SW480 (cell line): ENCODE measurements around the gene SRRT.

Experiments
- DNase-seq: peaks from one replicate; pipeline ENCODE4 v3.0.0-alpha.2; 2016; ENCODE audit warnings: low spot score

Gene SRRT

DNA sequence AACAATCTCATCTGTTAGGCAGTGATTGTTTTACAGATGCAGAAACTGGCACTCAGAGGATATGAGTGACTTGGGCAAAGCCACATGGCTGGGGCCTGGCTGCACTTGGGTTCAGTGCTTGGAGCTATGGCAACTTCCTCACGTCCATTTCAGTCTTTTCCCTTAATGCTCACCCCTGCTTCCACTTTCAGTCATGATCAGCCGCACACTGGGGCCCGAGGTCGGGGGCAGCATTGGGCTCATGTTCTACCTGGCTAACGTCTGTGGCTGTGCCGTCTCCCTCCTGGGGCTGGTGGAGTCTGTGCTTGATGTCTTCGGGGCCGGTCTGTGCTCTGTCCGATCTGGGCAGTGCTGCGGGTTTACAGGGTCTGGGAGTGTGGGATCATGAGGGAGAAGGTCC is 19.4 kb upstream of the SRRT start:
- no peak for DNase-seq

GRCh38 chr7:100856871-100857282 is 18.0 kb upstream of the SRRT start:
- DNase-seq = no peak

GRCh38 chr7:100859856-100860255 is 15.0 kb upstream of the SRRT start:
- DNase-seq = no peak

DNA sequence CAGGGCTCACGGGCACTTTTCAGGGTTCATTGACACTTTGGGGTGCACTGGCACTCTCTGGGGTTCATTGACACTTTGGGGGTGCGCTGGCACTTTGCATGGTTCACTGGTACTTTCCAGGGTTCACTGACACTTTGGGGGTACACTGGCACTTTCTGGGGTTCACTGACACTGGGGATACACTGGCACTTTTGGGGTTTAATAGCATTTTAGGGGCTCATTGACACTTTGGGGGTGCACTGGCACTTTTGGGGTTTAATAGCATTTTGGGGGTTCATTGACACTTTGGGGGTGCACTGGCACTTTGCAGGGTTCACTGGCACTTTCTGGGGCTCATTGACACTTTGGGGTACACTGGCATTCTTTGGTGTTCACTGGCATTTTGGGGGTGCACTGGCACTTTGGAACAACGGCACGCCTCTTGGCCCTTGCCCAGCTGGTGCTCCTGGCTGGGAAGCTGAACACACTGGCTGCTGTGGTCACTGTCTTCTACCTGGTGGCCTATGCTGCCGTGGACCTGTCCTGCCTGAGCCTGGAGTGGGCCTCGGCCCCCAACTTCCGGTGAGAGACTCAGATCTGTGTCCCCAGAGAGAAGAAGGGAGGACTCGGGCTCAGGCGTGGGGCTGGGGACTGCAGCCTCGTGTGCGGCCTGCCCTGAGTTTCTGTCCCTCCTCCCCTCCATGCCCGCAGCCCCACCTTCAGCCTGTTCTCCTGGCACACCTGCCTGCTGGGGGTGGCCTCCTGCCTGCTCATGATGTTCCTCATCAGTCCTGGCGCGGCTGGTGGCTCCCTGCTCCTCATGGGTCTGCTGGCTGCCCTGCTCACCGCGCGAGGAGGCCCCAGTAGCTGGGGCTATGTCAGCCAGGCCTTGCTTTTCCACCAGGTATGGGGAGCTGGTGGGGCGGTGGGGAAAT is 13.9 kb upstream of the SRRT start:
- no peak for DNase-seq

- DNase-seq = no peak
Measured at GRCh38 chr7:100861616-100861985, 13.3 kb upstream of the SRRT start.

- peak; percentile 64 for DNase-seq
Measured at GRCh38 chr7:100863406-100863950, 11.4 kb upstream of the SRRT start.

DNA sequence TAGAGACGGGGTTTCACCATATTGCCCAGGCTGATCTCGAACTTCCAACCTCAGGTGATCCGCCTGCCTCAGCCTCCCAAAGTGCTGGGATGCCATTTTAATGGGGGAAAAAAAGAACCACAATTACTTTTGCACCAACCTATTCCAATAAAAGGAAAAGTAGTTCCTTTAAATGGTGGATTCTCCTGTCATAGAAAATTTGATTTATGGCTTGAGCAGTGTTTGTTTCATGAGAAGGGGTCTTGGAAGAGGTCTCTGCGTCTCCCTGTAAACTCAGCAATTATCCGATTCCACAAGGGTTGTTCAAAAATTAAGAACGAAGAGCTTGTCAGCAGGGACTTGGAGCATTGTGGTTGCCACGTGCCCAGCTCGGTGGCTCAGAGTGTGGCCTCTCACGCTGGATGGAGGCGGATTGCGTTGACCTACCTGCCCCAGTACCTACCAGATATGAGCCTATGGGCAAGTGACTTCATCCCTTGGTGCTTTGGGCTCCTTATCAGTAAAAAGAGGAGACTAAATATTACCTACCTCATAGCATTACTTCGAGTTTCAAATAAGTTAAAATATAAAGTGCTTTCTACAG is 10.5 kb upstream of the SRRT start:
- no peak for DNase-seq

DNA sequence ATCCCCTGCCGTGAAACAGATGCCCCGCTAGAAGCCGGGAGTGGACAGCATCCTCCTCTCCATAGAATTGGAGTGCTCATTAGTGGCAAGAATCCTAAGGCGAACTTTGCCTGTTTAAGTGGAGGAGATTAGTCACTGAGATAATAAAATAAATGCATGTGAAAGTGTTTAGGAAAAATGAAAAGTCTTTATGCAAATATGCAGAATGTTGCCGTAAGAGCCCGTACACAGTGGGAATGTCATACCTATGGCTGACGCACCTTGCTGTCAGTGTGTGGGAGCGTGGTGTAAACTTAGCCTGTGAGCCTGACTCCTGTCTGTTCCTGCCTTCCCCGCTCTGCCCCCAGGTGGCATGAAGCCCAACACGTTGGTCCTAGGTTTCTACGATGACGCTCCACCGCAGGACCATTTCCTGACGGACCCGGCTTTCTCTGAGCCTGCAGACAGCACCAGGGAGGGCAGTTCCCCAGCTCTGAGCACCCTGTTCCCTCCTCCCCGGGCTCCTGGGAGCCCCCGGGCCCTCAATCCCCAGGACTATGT is 9.5 kb upstream of the SRRT start:
- DNase-seq = peak; percentile 90

DNA sequence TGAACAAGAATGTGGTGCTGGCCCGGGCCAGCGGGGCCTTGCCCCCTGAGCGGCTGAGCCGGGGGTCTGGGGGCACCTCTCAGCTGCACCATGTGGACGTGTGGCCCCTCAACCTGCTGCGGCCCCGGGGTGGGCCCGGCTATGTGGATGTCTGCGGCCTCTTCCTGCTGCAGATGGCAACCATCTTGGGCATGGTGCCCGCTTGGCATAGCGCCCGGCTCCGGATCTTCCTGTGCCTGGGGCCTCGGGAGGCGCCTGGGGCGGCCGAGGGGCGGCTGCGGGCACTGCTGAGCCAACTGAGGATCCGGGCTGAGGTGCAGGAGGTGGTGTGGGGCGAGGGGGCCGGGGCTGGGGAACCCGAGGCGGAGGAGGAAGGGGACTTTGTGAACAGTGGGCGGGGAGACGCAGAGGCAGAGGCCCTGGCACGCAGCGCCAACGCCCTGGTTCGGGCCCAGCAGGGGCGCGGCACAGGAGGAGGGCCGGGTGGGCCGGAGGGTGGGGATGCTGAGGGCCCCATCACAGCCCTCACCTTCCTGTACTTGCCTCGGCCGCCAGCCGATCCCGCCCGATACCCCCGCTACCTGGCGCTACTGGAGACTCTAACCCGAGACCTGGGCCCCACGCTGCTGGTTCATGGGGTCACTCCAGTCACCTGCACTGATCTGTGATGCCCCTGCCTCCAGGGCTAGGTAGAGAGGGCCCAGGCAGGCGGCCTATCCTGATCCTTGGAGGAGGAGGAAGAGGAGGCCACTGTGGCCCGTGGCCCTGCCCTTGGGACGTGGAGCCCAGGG is 8.8 kb upstream of the SRRT start:
- DNase-seq = peak; percentile 77

DNA sequence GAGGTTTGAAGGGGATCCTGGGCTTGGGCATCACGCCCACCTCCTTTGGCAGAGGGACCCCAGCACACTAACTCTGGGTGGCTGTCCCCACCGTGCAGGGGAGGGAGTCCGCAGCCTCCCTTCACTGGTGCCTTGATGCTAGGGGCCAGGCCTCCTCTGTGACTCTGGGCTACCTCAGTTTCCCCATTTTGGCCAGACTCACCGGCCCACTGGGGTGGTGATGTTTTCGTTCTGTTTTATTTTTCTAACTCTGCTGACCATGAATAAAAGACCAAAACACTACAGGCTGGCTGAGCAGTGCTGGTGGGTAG is 8.2 kb upstream of the SRRT start:
- no peak for DNase-seq

DNA sequence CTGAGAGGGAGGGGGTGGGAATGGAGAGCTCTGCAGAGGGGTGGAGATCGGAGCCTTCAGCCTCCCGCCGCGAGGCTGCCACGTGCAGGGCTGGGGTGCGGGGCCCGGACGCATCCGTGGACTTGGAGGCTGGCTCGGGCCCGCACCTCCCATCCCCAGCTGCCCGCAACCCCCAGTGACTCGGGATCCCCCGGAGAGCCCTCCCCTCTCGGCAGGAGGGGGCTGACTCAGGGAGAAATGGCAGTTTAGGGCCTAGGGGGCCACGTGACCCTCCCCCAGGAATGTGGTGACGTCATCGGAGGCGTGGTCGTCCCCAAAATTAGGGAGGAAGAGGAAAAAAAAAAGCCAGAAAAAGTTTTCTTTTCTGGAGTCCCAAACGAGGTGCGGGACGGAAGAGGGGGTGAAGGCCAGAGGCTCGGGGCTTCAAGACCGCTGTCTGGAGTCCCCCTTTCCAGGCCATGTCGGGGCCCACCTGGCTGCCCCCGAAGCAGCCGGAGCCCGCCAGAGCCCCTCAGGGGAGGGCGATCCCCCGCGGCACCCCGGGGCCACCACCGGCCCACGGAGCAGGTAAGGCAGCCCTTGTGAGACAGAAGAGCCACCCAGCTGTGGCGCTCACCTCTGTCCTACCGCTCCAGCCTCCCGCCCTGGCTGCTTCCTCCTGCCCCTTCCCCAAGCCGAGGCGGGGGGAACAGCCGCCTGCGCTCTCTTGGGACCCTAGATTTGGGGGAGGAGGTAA is 7.7 kb upstream of the SRRT start, which contains the start of gene TRIP6:
TSS of gene TRIP6 (plus strand) at position 348 of the 736 bp plus-strand sequence. CDS start at position 459, 111 bp downstream.
- DNase-seq = peak; percentile 82

DNA sequence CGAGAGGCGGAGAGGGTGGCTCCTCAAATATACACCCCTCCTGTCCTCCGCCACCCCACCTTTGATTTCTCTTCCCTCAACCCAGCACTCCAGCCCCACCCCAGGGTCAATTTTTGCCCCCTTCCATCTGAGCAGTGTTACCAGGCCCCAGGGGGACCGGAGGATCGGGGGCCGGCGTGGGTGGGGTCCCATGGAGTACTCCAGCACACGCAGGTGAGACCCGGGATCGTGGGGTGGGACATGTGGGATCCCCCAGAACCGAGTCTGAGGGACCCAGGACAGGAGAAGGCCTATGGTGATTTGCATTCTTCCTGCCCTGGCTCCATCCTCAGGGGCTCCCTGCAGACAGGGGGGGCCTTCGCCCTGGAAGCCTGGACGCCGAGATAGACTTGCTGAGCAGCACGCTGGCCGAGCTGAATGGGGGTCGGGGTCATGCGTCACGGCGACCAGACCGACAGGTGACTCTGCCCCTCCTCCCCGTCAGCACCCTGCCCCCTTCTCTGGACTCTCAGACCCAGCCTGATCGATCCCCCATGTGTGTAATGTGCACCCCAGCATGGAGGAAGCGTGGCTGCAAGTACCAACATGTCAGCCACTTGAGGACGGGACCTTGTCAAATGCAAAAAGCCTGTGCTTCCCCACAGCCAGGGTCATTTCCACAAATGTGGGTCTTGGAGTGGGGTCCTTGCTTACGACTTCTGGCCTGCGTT is 7.0 kb upstream of the SRRT start:
- no peak for DNase-seq

GRCh38 chr7:100873599-100874299 is 1.2 kb upstream of the SRRT start:
- DNase-seq = no peak

DNA sequence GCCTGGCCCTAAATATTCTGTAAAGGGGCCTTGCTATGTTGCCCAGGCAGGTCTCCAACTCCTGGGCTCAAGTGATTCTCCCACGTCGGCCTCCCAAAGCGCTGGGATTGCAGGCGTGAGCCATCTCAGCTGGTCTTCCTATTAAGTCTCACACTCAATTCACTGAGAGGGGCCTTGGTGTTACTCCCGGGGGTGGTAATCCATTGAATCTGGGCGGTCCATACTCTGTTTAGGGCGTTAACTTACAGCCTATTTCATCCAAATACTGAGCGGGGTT is 665 bp upstream of the SRRT start:
- DNase-seq = no peak

GRCh38 chr7:100875356-100875751 is 451 bp downstream of the SRRT start:
- peak; percentile 70 for DNase-seq

GRCh38 chr7:100878013-100878412 is 3.1 kb downstream of the SRRT start:
- DNase-seq = no peak

DNA sequence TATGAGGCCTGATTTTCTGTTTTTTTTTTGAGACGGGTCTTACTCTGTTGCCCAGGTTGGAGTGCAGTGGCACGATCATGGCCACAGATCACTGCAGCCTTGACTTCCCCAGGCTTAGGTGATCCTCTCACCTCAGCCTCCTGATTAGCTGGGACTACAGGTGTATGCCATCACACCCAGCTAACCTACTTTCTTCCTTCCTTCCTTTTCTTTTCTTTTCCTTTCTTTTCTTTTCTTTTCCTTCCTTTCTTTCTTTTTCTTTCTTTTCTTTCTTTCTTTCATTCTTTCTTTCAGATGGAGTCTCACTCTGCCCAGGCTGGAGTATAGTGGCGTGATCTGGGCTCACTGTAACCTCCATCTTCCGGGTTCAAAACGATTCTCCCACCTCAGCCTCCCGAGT is 3.8 kb downstream of the SRRT start:
- DNase-seq = no peak

DNA sequence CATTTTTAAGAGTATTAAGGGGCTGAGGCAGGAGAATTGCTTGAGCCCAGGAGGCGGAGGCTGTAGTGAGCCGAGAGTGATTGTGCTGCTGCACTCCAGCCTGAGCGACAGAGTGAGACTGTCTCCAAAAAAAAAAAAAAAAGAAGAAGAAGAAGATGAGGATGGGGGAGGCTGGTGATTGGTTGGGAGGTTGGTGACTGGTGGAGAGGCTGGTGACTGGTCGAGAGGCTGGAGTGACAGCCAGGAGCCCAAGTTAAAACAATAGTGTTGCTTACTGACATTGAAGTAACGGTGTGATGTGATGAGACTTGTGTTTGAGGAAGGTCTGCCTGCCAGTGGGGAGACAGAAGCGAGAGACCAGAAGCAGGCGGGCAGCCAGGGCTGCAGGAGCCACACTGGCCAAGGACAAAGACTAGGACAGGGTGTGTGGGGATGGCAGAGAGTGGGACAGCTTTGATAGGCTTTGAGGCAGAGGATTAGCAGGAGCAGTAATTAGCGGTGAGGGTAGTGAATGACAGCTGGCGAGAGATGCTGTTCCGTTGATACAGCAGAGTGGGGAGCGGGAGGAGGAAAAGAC is 4.9 kb downstream of the SRRT start:
- no peak for DNase-seq

GRCh38 chr7:100880645-100881044 is 5.7 kb downstream of the SRRT start:
- DNase-seq = no peak

DNA sequence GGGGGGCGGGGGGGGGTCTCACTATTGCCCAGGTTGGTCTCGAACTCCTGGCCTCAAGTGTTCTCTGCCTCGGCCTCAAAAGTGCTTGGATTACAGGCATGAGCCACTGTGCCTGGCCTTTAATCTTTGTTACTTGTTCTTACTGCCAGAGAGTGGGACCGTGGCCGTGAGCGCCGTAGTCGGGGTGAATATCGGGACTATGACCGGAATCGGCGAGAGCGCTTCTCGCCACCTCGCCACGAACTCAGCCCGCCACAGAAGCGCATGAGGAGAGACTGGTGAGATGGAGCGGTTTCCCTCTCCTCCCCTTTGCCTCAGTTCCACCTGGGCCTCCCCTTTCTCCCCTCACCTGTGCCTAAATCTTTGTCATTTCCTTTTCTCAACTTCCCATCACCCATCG is 6.2 kb downstream of the SRRT start:
- DNase-seq = no peak
